Liver (tissue), 3 donors: ENCODE measurements around the gene NBAS.

ENCODE experiments used
- CTCF ChIP-seq: fragments of 150-350 bp; IDR thresholded peaks from 2 replicates; pipeline ENCODE4 v1.5.1; 2017; ENCODE audit warnings: improper control_type of control experiment, low read depth, low read length; ENCODE audit not compliant: missing input control
- MAX ChIP-seq: IDR thresholded peaks from 2 replicates; pipeline ENCODE4 v1.6.1; 2016; ENCODE audit warnings: antibody characterized with exemption
- RAD21 ChIP-seq, 2 donors: IDR thresholded peaks; 2 replicates each; pipeline ENCODE4 v1.6.1; 2016; ENCODE audit warnings: antibody characterized with exemption in 2 of 2, mild to moderate bottlenecking in 2 of 2
- RXRA ChIP-seq, 2 donors: IDR thresholded peaks; 2 replicates each; pipeline ENCODE4 v1.6.1; 2017 to 2018; ENCODE audit warnings: antibody characterized with exemption in 2 of 2, mild to moderate bottlenecking in 1 of 2
- SP1 ChIP-seq: IDR thresholded peaks from 2 replicates; pipeline ENCODE4 v1.6.1; 2018; ENCODE audit warnings: antibody characterized with exemption, mild to moderate bottlenecking
- TAF1 ChIP-seq: conservative IDR thresholded peaks from 2 replicates; pipeline ENCODE4 v1.6.1; 2016; ENCODE audit warnings: antibody characterized with exemption, mild to moderate bottlenecking
- ZBTB33 ChIP-seq: IDR thresholded peaks from 2 replicates; pipeline ENCODE4 v1.6.1; 2016; ENCODE audit warnings: antibody characterized with exemption
- donor health status: healthy.
- donor health status: healthy.

- no peak for TF ChIP-seq MAX
- TF ChIP-seq CTCF, result no peak
- TF ChIP-seq TAF1, result no peak
- TF ChIP-seq RAD21 (IDR thresholded peaks at IDR 0.05), result no peak
- no peak for TF ChIP-seq ZBTB33
- no peak for TF ChIP-seq SP1
- no peak for TF ChIP-seq RXRA (IDR thresholded peaks at IDR 0.05)
These were observed 419.0 kb downstream of the NBAS start for GRCh38 chr2:15142069-15142689.
